Measurements from ENCODE around the gene BRSK1. TPM values are rescaled to one million over a fixed set of nuclear protein-coding genes. Genes with fewer than 3 reads are reported as not detected.
A peak's percentile ranks its signal among the peaks of the same experiment; 100 is the strongest.

The BRSK1 gene
- polyA plus RNA-seq, 6 donors from 2014 or later, result not detected

- Mint-ChIP-seq H3K27ac (peak overlapping the region in 1 of 6 donors; percentile 21), H3K36me3 (peaks cover 0 to 9% of the 10 kb centered on the region in 2 donors), H3K4me3 (peak overlapping the region; percentile 72 to 89 (median 79)), H3K4me1 (peaks cover 15 to 28% (median 20%) of the 10 kb centered on the region in 3 donors), H3K27me3 (peaks cover 40 to 71% (median 56%) of the 10 kb centered on the region in 3 donors), H3K9me3 (peaks cover 0 to 2% (median 0%) of the 10 kb centered on the region in 7 donors)
- ATAC-seq (ENCODE audit: low read depth in 2 of 2) (no peak), DNase-seq (no peak)
Measured at GRCh38 chr19:55353356-55353802, 69.6 kb downstream of the BRSK1 start.

- DNase-seq, result peak; percentile 51
- Mint-ChIP-seq H3K4me1 (peaks cover 15 to 28% (median 20%) of the 10 kb centered on the region in 3 donors), H3K4me3 (peak overlapping the region; percentile 72 to 89 (median 79)), H3K9me3 (peaks cover 0 to 2% (median 0%) of the 10 kb centered on the region in 7 donors), H3K36me3 (peaks cover 0 to 9% of the 10 kb centered on the region in 2 donors), H3K27me3 (peaks cover 40 to 75% (median 56%) of the 10 kb centered on the region in 3 donors), H3K27ac (peak overlapping the region in 1 of 6 donors; percentile 84)
- peak; percentile 71 for ATAC-seq (ENCODE audit: low read depth in 2 of 2)
Measured at GRCh38 chr19:55353803-55354697, 70.3 kb downstream of the BRSK1 start.

GRCh38 chr19:55354698-55355212 is 71.0 kb downstream of the BRSK1 start, which contains the start of gene COX6B2:
TSS of gene COX6B2 (minus strand) at chr19:55354719. CDS start at chr19:55354521, 198 bp downstream.
- Mint-ChIP-seq H3K4me3 (peak within 1 kb of the TSS; percentile 72 to 89 (median 79)), H3K27me3 (peaks cover 40 to 75% (median 56%) of the 10 kb centered on the region in 3 donors), H3K9me3 (peaks cover 0 to 2% (median 0%) of the 10 kb centered on the region in 7 donors), H3K36me3 (peaks cover 0 to 9% of the 10 kb centered on the region in 2 donors), H3K27ac (peak within 1 kb of the TSS in 2 of 6 donors; percentile 21 to 84), H3K4me1 (peaks cover 15 to 28% (median 20%) of the 10 kb centered on the region in 3 donors)
- no peak for DNase-seq
- ATAC-seq (ENCODE audit: low read depth in 2 of 2), result no peak

GRCh38 chr19:55355213-55355821 is 71.5 kb downstream of the BRSK1 start:
- no peak for ATAC-seq (ENCODE audit: low read depth in 2 of 2)
- Mint-ChIP-seq H3K4me3 (peak overlapping the region in 6 of 8 donors; percentile 7 to 73 (median 36)), H3K4me1 (peaks cover 15 to 28% (median 20%) of the 10 kb centered on the region in 3 donors), H3K9me3 (peaks cover 0 to 2% (median 0%) of the 10 kb centered on the region in 7 donors), H3K27me3 (peaks cover 40 to 74% (median 54%) of the 10 kb centered on the region in 3 donors), H3K36me3 (peaks cover 0 to 9% of the 10 kb centered on the region in 2 donors), H3K27ac (no peak overlapping the region)
- no peak for DNase-seq

- Mint-ChIP-seq H3K4me3 (no peak overlapping the region), H3K4me1 (peaks cover 3 to 12% (median 9%) of the 10 kb centered on the region in 3 donors), H3K27ac (no peak overlapping the region), H3K36me3 (no peaks in the 10 kb centered on the region), H3K27me3 (peaks cover 14 to 49% (median 23%) of the 10 kb centered on the region in 3 donors), H3K9me3 (peaks cover 0 to 2% (median 0%) of the 10 kb centered on the region in 7 donors)
- DNase-seq, result no peak
- no peak for ATAC-seq (ENCODE audit: low read depth in 2 of 2)
Measured at GRCh38 chr19:55358493-55358892, 74.7 kb downstream of the BRSK1 start.

GRCh38 chr19:55358943-55359908 is 75.4 kb downstream of the BRSK1 start:
- Mint-ChIP-seq H3K36me3 (no peaks in the 10 kb centered on the region), H3K4me3 (peak overlapping the region in 1 of 8 donors; percentile 22), H3K9me3 (peaks cover 0 to 2% (median 0%) of the 10 kb centered on the region in 7 donors), H3K4me1 (peaks cover 0 to 9% (median 4%) of the 10 kb centered on the region in 3 donors), H3K27ac (no peak overlapping the region), H3K27me3 (peaks cover 12 to 47% (median 23%) of the 10 kb centered on the region in 3 donors)
- ATAC-seq (ENCODE audit: low read depth in 2 of 2), result no peak
- no peak for DNase-seq

GRCh38 chr19:55360902-55361301 is 77.1 kb downstream of the BRSK1 start:
- no peaks in the 10 kb centered on the region for H3K36me3 Mint-ChIP-seq
- peaks cover 9 to 45% (median 18%) of the 10 kb centered on the region in 3 donors for H3K27me3 Mint-ChIP-seq
- DNase-seq (no peak), ATAC-seq (ENCODE audit: low read depth in 2 of 2) (no peak)
- peaks cover 0 to 4% (median 0%) of the 10 kb centered on the region in 3 donors for H3K4me1 Mint-ChIP-seq
- H3K27ac Mint-ChIP-seq, result no peak overlapping the region
- H3K9me3 Mint-ChIP-seq, result no peaks in the 10 kb centered on the region
- H3K4me3 Mint-ChIP-seq, result no peak overlapping the region

Other genes with a start within 250 kb of the BRSK1 start
- gene GP6, start 245.7 kb upstream of the BRSK1 start, polyA plus RNA-seq (ENCODE audit: low read depth in 6 of 6), result 1 to 10 TPM in 1 of 6 donors, under 1 TPM in 4, not detected in 1; 0.13 to 2.1 (median 0.47) TPM
- 10 to 100 TPM in 1 of 6 donors, 1 to 10 TPM in 5; 2.7 to 20.4 (median 8.4) TPM for gene RDH13, start 220.8 kb upstream of the BRSK1 start, polyA plus RNA-seq (ENCODE audit: low read depth in 6 of 6)
- gene EPS8L1, start 208.1 kb upstream of the BRSK1 start, polyA plus RNA-seq (ENCODE audit: low read depth in 6 of 6), result not detected
- 1 to 10 TPM; 1.0 to 8.1 (median 3.2) TPM for gene PPP1R12C, start 166.4 kb upstream of the BRSK1 start, polyA plus RNA-seq (ENCODE audit: low read depth in 6 of 6)
- gene TNNT1, start 134.8 kb upstream of the BRSK1 start, polyA plus RNA-seq (ENCODE audit: low read depth in 6 of 6), result not detected
- gene TNNI3, start 126.3 kb upstream of the BRSK1 start, polyA plus RNA-seq (ENCODE audit: low read depth in 6 of 6), result not detected
- gene DNAAF3, start 117.4 kb upstream of the BRSK1 start, polyA plus RNA-seq (ENCODE audit: low read depth in 6 of 6), result not detected
- gene SYT5, start 103.7 kb upstream of the BRSK1 start, polyA plus RNA-seq (ENCODE audit: low read depth in 6 of 6), result 1 to 10 TPM in 5 of 6 donors, under 1 TPM in 1; 0.92 to 2.6 (median 1.6) TPM
- gene PTPRH, start 74.5 kb upstream of the BRSK1 start, polyA plus RNA-seq (ENCODE audit: low read depth in 6 of 6), result not detected
- 1 to 10 TPM in 2 of 6 donors, under 1 TPM in 2, not detected in 2; 0.25 to 1.5 (median 0.76) TPM for gene TMEM86B, start 55.2 kb upstream of the BRSK1 start, polyA plus RNA-seq (ENCODE audit: low read depth in 6 of 6)
- gene PPP6R1, start 25.0 kb upstream of the BRSK1 start, polyA plus RNA-seq (ENCODE audit: low read depth in 6 of 6), result 10 to 100 TPM; 21.4 to 81.1 (median 41.1) TPM
- gene HSPBP1, start 3.9 kb upstream of the BRSK1 start, polyA plus RNA-seq (ENCODE audit: low read depth in 6 of 6), result 10 to 100 TPM; 22.6 to 40.0 (median 32.6) TPM
- not detected for gene TMEM150B, start 41.3 kb downstream of the BRSK1 start, polyA plus RNA-seq (ENCODE audit: low read depth in 6 of 6)
- gene KMT5C, start 55.9 kb downstream of the BRSK1 start, polyA plus RNA-seq (ENCODE audit: low read depth in 6 of 6), result 1 to 10 TPM in 4 of 6 donors, under 1 TPM in 1, not detected in 1; 0.83 to 2.4 (median 1.3) TPM
- gene COX6B2, start 70.7 kb downstream of the BRSK1 start, polyA plus RNA-seq (ENCODE audit: low read depth in 6 of 6), result not detected
- not detected for gene GARIN5B, start 79.3 kb downstream of the BRSK1 start, polyA plus RNA-seq (ENCODE audit: low read depth in 6 of 6)
- not detected for gene IL11, start 86.5 kb downstream of the BRSK1 start, polyA plus RNA-seq (ENCODE audit: low read depth in 6 of 6)
- not detected for gene TMEM190, start 92.8 kb downstream of the BRSK1 start, polyA plus RNA-seq (ENCODE audit: low read depth in 6 of 6)
- gene TMEM238, start 100.3 kb downstream of the BRSK1 start, polyA plus RNA-seq (ENCODE audit: low read depth in 6 of 6), result under 1 TPM in 4 of 6 donors, not detected in 2; 0.29 to 0.90 (median 0.40) TPM
- gene RPL28, start 101.9 kb downstream of the BRSK1 start, polyA plus RNA-seq (ENCODE audit: low read depth in 6 of 6), result 100 to 1,000 TPM; 229 to 734 (median 601) TPM
- gene UBE2S, start 123.8 kb downstream of the BRSK1 start, polyA plus RNA-seq (ENCODE audit: low read depth in 6 of 6), result 10 to 100 TPM; 18.8 to 41.3 (median 30.6) TPM
- not detected for gene SHISA7, start 159.3 kb downstream of the BRSK1 start, polyA plus RNA-seq (ENCODE audit: low read depth in 6 of 6)
- 10 to 100 TPM; 21.8 to 57.9 (median 28.0) TPM for gene ISOC2, start 177.6 kb downstream of the BRSK1 start, polyA plus RNA-seq (ENCODE audit: low read depth in 6 of 6)
- not detected for gene C19orf85, start 180.8 kb downstream of the BRSK1 start, polyA plus RNA-seq (ENCODE audit: low read depth in 6 of 6)
- gene ZNF628, start 192.6 kb downstream of the BRSK1 start, polyA plus RNA-seq (ENCODE audit: low read depth in 6 of 6), result 1 to 10 TPM in 2 of 6 donors, under 1 TPM in 3, not detected in 1; 0.16 to 2.2 (median 0.94) TPM
- gene NAT14, start 201.2 kb downstream of the BRSK1 start, polyA plus RNA-seq (ENCODE audit: low read depth in 6 of 6), result 1 to 10 TPM; 3.4 to 7.5 (median 4.8) TPM
- gene SSC5D, start 204.4 kb downstream of the BRSK1 start, polyA plus RNA-seq (ENCODE audit: low read depth in 6 of 6), result under 1 TPM in 4 of 6 donors, not detected in 2; 0.05 to 0.11 (median 0.09) TPM